ENCODE results near the gene ERRFI1.

The ERRFI1 gene

DNA sequence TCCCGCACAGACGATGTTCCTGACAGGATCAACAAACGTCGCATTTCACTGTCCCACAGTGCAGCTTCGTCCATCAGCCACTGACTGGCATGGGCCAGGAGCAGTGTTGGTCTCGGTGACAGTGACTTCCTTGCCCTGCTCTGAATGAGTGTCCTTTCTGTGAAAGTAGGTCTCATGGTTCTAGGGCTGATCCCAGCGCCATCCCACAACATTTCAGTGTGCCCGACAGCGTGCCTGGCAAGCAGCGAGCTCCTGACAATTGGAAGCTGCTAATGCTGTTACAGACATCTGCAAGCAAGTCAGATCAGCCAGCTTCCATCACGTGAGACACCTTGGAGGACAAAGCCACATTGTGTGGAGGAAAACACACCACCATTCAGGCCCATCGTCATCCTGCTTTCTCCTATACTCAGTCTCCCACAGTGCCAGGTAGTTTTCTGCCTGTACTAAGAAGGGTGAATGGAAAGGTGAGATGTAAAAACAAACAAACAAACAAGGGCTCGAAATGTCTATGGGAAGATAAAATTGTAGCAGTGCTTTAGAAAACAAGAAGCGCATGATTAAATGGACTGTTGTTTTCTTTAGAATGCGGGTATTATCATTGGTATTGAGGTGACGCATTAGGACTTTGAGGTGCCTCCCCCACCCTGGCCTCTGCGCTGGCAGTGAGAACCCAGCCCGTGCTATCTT is 21.9 kb downstream of the ERRFI1 start:
- no peak for DNase-seq

GRCh38 chr1:8003438-8004112 is 22.5 kb downstream of the ERRFI1 start:
- no peak for DNase-seq

GRCh38 chr1:8002921-8003320 is 23.2 kb downstream of the ERRFI1 start:
- DNase-seq, result no peak

DNA sequence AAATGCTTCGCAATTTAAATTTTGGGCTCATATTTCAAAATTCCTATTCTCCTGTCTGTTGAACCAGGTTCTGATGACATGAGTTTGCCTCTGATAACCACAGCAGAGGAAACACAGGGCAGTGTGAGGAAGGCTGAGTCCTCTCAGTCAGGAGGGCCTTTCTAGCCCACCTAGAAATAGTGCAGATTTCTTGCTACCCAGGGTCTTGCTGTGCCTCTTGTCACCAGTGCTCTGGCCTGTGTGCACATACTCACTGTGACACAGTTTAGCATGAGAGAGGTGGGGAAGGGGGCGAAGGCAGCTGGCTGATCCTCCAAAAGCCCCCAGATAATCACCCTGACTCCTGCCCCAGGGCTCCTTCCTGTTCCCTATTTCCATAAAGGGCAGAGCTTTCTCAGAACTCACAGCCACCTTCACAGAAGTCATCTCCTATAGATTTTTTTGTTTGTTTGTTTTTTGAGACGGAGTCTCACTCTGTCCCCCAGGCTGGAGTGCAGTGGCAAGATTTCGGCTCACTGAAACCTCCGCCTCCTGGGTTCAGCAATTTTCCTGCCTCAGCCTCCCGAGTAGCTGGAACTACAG is 23.7 kb downstream of the ERRFI1 start:
- DNase-seq, result no peak

DNA sequence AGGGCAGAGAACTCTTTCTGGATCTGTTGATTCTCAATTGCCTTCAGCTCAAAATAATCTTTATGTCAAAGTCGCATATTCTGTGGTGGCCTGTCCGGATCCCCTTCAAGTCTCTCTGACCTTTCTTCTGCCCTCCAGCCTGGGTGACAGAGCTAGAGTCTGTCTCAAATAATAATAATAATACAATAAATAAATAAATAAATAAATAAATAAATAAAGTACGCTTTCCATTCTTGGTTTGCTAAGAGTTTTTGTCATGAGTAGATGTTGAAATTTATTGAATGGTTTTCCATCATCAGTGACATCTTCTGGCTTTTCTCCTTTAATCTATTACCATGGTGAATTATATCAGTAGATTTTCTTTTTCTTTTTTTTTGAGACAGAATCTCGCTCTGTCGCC is 30.7 kb downstream of the ERRFI1 start:
- no peak for DNase-seq

DNA sequence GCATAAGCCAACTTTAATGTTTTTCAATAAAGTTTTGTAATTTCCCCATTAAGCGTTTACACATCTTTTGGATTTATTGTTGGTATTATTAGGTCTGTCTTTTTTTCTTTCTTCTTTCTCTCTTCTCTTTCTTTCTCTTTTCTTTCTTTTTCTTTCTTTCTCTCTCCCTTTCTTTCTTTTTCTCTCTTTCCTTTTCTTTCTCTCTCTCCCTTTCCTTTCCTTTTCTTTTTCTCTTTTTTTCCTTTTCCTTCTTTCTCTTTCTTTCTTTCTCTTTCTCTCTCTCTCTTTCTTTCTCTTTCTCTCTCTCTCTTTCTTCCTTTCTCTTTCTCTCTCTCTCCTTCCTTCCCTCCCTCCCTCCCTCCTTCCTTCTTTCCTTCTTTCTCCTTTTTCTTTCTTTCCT is 31.3 kb downstream of the ERRFI1 start:
- no peak for DNase-seq

DNA sequence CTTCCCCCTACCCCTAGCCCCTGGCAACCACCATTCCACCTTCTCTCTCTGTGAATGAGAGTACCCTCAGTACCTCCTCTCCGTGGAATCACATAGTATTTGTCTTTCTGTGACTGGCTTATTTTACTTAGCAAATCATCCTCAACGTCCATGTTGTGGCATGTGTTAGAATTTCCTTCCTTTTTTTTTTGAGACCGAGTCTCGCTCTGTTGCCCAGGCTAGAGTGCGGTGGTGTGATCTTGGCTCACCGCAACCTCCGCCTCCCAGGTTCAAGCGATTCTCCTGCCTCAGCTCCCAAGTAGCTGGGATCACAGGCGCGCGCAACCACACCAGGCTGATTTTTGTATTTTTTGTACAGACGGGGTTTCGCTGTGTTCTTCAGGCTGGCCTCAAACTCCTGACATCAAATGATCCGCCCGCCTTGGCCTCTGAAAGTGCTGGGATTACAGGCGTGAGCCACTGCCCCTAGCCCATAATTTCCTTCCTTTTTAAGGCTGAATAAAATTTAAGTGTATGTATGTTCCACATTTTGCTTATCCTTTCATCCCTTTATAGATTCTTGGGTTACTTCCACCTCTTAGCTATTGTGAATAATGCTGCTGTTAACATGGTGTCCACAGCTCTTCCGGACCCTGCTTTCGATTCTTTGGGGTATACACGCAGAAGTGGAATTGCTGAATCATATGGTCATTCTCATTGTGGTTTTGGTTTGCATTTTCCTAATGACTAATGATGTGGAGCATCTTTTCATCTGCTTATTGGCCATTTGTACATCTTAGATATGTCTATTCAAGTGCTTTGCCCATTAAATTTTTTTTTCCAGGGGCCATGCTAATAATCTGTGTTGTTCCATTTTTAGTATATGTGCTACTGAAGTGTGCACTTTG is 32.3 kb downstream of the ERRFI1 start:
- no peak for DNase-seq

DNA sequence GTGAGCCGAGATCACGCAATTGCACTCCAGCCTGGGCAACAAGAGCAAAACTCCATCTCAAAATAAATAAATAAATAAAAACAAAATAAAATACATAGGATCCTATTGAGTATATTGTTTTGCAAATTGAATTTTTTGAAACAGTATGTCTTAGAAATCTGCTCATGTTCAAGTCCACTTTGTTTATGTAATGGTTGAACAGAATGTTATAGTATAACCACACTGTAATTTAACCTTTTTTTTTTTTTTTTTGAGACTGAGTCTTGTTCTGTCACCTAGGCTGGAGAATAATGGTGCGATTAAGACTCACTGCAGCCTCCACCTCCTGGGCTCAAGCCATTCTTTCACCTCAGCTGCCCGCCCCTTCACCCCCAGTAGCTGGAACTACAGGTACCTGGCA is 33.2 kb downstream of the ERRFI1 start:
- no peak for DNase-seq

DNA sequence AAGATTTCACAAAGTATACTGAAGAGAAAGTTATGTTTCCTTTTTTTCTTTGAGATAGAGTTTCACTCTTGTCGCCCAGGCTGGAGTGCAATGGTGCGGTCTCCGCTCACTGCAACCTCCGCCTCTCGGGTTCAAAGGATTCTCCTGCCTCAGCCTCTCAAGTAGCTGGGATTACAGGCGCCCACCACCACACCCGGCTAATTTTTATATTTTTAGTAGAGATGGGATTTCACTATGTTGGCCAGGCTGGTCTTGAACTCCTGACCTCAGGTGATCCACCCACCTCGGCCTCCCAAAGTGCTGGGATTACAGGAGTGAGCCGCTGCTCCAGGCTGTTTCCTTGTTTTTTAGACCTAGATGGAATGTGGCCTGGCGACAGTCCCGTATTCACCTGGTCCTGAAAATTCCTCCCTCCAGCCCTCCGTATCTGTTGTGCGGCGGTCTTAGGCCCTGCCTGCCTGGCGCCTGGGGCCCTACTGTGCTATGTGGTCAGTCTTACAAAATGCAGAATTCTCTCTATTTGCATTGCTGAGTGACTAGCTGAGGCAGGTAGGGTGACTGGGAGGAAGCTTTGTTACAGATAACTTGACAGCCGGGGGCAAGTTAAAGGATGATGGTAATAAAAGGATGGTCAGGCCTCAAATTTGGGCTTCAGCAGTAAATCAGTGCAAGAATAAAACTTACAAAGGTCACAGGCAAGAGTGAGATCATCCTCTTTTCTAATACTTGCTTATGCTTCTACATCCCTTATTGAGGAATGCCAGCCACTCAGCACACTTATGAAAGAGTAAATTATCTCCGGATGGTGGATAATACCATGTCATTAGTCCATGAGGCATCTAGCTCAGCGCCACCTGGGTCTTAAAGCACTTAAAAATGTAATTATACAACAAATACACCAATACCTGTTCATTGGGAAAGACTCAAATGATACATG is 34.3 kb downstream of the ERRFI1 start:
- DNase-seq, result no peak

GRCh38 chr1:7989762-7990428 is 36.2 kb downstream of the ERRFI1 start:
- no peak for DNase-seq

GRCh38 chr1:7988576-7988975 is 37.5 kb downstream of the ERRFI1 start:
- DNase-seq, result no peak

- no peak for DNase-seq
These were observed 38.6 kb downstream of the ERRFI1 start for GRCh38 chr1:7987528-7987927.

DNA sequence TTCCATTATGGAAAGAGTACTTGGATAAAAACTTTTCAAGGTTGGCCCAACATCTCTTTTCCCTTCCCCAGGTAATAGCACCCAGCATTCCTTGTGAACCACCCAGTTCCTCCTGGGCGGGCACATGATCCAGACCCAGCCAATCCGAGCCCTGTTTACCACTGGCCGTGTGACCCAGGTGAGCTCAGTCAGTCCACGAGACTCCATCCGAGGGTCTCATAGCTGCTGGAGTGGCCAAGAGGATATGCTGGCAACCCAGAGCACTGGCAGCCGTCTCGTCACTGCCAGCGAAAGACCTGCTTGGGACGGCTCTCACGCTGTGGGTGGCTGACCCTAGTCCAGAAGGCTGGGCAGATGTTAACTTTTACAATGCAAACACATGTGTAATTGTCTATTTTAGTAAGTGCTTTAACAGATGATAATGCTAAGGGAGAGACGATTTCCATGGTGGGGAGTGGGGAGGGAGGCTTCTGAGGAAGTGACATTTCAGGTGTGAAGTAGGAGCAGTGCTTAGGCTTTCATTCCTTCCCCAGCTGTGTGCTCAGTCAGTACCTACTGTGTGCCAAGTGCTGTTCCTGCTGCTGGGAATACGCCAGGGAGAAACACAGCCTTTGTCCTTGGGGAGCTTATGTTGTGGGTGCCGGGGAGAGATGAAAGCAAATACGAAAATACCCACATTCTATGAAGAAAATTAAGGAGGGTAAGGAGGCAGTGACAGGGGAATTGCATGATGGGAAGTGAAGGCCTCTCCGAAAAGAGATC is 40.1 kb downstream of the ERRFI1 start:
- DNase-seq, result no peak

DNA sequence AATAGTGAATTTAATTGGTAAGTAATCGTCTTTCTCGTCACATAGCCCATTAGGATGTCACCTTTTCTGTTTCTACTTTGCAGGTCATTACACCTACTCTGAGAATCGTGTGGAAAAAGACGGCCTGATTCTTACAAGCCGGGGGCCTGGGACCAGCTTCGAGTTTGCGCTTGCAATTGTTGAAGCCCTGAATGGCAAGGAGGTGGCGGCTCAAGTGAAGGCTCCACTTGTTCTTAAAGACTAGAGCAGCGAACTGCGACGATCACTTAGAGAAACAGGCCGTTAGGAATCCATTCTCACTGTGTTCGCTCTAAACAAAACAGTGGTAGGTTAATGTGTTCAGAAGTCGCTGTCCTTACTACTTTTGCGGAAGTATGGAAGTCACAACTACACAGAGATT is 41.3 kb downstream of the ERRFI1 start:
- DNase-seq, result no peak

DNA sequence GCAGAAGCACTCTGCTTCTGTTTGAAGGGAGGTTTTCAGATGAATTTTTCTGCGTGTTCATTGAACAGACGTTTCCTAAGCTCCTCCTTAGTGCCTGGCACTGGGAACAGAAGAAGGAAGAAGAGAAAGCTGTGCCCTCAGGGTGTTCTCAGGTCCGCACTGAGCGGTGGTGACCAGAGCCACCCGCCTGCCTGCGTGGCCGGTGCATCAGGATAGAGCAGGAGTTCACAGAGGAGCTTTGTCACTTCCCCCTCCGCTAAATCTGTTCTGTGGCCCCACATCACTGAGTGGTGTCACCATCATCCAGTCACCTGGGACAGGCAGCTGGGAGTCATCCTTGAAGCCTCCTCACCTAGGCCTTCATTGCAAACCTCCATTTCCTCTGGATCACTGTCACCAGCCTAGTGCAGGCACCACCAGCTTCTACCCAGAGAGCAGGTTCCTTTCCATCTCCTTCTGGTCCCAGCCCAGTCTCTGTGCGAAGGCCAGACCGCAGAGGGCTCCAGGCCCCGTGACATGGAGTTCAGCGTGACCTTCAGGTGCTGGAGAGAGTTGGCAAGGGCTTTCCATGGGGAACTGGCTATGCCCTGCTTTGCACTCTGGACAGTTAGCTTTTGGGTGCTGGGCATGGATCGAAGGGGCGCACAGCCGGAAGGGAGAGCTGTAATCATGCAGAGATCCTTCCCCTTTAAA is 42.9 kb downstream of the ERRFI1 start:
- no peak for DNase-seq

DNA sequence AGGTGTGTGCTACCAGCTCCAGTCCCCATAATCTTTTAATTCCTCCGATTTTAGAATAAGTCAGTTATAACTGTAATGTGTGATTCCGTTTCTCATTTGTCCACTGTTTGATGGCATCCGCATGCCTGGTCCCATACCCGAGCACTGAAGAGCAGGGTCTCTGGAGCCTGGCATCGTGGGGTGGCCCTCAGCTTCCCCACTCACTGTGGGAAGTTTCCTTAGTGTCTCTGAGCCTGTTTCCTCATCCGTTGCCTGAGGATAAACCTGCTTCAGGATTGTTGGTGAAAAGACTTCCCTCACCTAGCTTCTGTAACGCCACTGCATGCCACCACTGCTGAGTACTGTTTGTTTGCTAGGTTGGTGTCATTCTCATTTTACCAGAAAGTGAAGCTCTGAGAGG is 45.1 kb downstream of the ERRFI1 start:
- DNase-seq, result no peak

DNA sequence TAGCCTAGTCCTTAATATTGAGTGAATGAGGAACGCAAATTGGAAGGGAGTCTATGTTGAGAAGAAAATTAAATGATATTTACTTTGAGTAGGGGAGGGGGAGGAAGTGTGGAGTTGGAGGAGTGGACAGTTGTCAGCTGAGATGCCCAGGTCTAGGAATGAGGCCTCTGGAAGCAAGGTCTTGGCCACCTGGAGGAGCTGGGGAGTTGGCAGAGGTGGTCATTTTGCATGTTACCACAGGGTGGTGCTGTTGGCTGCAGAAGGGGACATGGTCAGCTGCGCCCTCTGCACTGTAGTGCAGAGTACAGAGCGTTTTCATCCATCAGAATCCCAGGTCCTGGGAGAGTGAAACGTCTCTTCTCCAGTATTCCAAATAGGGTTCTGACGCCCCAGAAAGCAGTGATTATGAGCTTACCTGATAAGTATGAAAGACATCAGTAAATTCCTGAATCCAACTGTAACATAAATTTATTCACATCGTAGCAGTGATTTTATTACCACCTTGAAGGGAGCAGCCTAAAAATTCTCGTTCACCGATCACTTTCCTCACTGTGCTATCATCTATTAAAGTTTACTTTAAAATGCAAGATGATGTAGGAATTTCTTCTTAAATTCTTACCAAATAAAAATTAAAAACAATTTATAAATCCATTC is 50.8 kb downstream of the ERRFI1 start:
- peak; percentile 57 for DNase-seq

GRCh38 chr1:7973086-7973485 is 53.0 kb downstream of the ERRFI1 start:
- no peak for DNase-seq

- no peak for DNase-seq
These were observed 53.8 kb downstream of the ERRFI1 start for GRCh38 chr1:7972285-7972684.

Measured in right kidney (tissue), 1 donor.